Retinal pigment epithelial cell (primary cell): ENCODE data around the gene CTSL.

ENCODE experiments used
- DNase-seq: peaks from one replicate; pipeline ENCODE4 v3.0.0-alpha.2; 2010; ENCODE audit warnings: low read depth
- H3K4me3 ChIP-seq: 2 replicates; pipeline ENCODE4 v1.5.1; 2011; ENCODE audit warnings: mild to moderate bottlenecking, low read length, control low read depth, moderate library complexity
- CTCF ChIP-seq: conservative IDR thresholded peaks from 2 replicates; pipeline ENCODE4 v1.5.1; 2011; ENCODE audit warnings: low read depth, low read length, control low read depth, inconsistent platforms

The CTSL gene

DNA sequence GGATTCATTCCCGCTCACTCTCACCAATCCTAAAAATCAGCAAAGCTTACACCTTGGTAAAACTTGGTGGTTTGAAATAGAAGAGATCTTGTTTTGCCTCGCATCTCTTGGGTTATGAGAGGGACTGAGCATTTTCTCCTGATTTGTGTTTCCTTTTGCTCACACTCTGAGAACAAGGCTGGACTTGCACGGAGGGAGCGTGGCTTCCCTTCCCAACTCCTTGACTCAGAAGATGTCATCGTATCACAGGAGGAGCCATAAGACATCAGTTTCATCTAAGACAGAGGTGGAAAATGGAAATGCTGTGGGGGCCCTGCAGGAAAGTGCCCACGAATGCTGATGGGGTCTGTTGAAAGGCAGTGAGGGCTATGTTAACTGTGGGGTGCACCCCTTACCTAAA lies 37.4 kb downstream of the CTSL start:
- no peak overlapping the region for H3K4me3 ChIP-seq
- no peak for DNase-seq
- TF ChIP-seq CTCF = no peak

GRCh38 chr9:87765521-87765920 lies 39.6 kb downstream of the CTSL start:
- TF ChIP-seq CTCF = no peak
- no peak overlapping the region for H3K4me3 ChIP-seq
- DNase-seq = no peak

GRCh38 chr9:87766697-87767096 lies 40.8 kb downstream of the CTSL start:
- DNase-seq = no peak
- TF ChIP-seq CTCF = no peak
- H3K4me3 ChIP-seq = no peak overlapping the region

DNA sequence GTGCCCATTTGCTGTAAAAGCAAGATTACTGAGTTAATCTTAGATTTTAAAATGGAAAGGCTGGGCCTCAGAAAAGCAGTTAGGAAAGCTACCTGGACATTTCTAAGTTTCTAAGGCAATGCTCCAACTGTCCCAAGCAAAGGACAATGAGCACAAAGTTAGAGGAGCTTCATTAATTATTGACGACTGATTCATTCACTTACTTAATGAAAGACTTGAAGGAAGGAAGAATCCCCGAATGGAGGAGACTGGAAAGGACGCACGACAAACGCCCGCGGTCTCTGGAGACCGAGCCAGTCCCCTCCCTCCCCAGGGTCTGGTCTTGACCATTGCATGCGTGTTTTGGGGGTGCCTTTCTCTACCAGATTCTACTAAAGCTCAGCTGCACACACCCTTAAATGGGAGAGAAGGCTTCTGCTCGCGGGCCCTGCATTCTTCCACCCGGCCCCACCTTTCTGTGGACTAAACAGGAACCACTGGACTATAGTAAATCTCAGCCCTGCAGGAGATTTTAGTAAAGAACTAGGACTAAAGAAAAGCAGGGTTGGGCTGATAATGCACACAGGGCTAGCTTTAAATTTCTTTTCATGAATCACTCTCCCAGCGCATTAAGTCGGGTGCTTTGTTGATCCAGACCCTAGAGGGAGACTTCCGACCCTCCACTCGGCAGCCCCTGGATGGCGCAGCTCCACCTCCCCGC lies 44.8 kb downstream of the CTSL start:
- no peak for TF ChIP-seq CTCF
- no peak overlapping the region for H3K4me3 ChIP-seq
- no peak for DNase-seq

DNA sequence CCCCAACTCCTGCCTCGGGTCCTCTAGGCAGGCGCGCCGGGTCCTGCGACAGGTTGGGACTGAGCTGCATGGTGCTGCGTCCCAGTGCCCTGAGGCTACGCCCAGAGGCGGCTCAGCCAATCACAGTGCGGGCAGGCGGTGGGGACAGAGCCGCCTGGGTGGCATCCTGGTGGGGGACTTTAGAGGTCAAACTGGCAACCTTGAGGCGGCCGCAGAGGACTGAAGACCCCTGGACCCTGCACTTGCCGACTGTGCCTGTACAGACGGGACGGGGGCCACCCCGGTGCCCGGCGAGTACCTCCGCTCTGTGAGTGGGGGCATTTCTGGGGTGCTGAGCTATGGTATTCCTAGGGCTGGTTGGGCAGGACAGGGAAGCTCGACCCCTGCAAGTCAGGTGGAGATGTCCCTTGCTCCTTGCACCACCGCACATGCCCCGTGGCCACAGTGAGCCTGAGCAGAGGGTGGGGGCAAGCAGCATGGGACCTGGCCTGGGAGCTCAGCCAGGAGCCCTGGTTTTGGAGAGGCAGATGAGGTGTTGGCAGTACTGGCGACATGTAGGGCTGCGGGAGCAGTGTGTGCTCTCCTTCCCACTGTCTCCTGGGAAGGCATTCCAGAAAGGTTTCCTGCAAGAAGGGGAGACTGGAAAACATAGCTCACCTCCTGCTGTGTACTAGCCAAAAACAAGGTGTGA lies 45.5 kb downstream of the CTSL start:
- TF ChIP-seq CTCF = no peak
- H3K4me3 ChIP-seq = no peak overlapping the region
- DNase-seq = no peak

GRCh38 chr9:87776481-87777379 lies 50.8 kb downstream of the CTSL start:
- no peak overlapping the region for H3K4me3 ChIP-seq
- TF ChIP-seq CTCF = no peak
- DNase-seq = no peak
